Ascending aorta (tissue), 2 donors: ENCODE data around the gene E2F3. TPM values are rescaled to one million over a fixed set of nuclear protein-coding genes. Genes with fewer than 3 reads are reported as not detected.

Experiments
- DNase-seq, 2 donors: peaks; one replicate each; pipeline ENCODE4 v3.0.0-alpha.2; 2019; ENCODE audit warnings: low spot score in 2 of 2
- H3K27ac ChIP-seq, 2 donors: fragments of 200-600 bp; sonication (generic); one replicate each; pipeline ENCODE4 v1.5.1; 2016 to 2017; ENCODE audit warnings: mild to moderate bottlenecking in 1 of 2
- H3K27me3 ChIP-seq: fragments of 200-600 bp; sonication (generic); one replicate; pipeline ENCODE4 v1.5.1; 2017
- H3K36me3 ChIP-seq, 2 donors: fragments of 200-600 bp; sonication (generic); one replicate each; pipeline ENCODE4 v1.5.1; 2016
- H3K4me1 ChIP-seq, 2 donors: fragments of 200-600 bp; sonication (generic); one replicate each; pipeline ENCODE4 v1.5.1; 2016 to 2017; ENCODE audit warnings: mild to moderate bottlenecking in 1 of 2
- H3K4me3 ChIP-seq, 2 donors: fragments of 200-600 bp; sonication (generic); one replicate each; pipeline ENCODE4 v1.5.1; 2016 to 2017; ENCODE audit warnings: mild to moderate bottlenecking in 1 of 2
- H3K9me3 ChIP-seq, 2 donors: fragments of 200-600 bp; sonication (generic); one replicate each; pipeline ENCODE4 v1.5.1; 2016
- CTCF ChIP-seq, 3 experiments: fragments of 200-600 bp in 2 of 3; fragments of 450-650 bp in 1 of 3; sonication (generic) in 2 of 3; IDR thresholded peaks; one replicate each; pipeline ENCODE4 v1.5.1; 2016 to 2019; ENCODE audit warnings: antibody characterized with exemption in 3 of 3, mild to moderate bottlenecking in 1 of 3, moderate library complexity in 1 of 3
- intact Hi-C: fragments of 100-400 bp; cut with DNase I; formaldehyde crosslinking; loops from one replicate; pipeline ENCODE4 v1.15.1; 2023
- total RNA-seq: library from RNA; depleted of rRNA; stranded (reverse); fragments of >200 nt; gene quantifications from one replicate; pipeline ENCODE4 v1.1.0, GENCODE V29; 2016

The E2F3 gene
- total RNA-seq, 1 donor from 2014 or later: 1.1 TPM

DNA sequence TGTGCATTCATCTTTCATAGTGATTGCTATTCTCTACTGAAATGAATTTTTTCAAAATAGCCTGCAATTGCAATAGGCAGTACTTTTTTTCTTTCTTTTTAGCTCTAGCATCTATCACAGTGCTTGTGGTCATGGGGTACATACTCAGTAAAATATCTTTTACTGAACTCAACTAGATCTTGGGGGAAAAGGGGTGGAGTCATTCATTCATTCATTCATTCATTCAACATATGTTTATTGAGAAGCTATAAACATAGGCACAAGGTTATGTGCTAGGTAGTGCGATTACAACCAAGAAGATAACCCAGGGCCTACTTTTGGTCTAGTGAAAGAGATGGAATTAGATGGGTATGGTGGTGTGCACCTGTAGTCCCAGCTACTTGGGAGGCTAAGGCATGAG, 131.2 kb downstream of the E2F3 start:
- no peaks in the 10 kb centered on the region for H3K27me3 ChIP-seq
- H3K4me1 ChIP-seq: peaks cover 0 to 17% of the 10 kb centered on the region in 2 donors
- H3K4me3 ChIP-seq: no peak overlapping the region
- H3K36me3 ChIP-seq: no peaks in the 10 kb centered on the region
- DNase-seq: no peak
- H3K27ac ChIP-seq: no peak overlapping the region
- no peaks in the 10 kb centered on the region for H3K9me3 ChIP-seq
- intact Hi-C loops: loop anchor here (5.0 kb wide), 1 partner anchor 321 kb away; the partner anchor contains the start of gene MBOAT1
- no peak for TF ChIP-seq CTCF (IDR thresholded peaks at IDR 0.05)

- Histone ChIP-seq H3K36me3 (no peaks in the 10 kb centered on the region), H3K4me1 (peaks cover 0 to 14% of the 10 kb centered on the region in 2 donors), H3K27ac (peak overlapping the region; percentile 85), H3K4me3 (peak overlapping the region; percentile 69 to 83), H3K27me3 (no peaks in the 10 kb centered on the region), H3K9me3 (no peaks in the 10 kb centered on the region)
- DNase-seq: no peak
- intact Hi-C loops: loop anchor here (1.0 to 5.0 kb wide), 2 partner anchors 133 to 322 kb away; partner anchors contain the start of genes E2F3 and MBOAT1
- no peak for TF ChIP-seq CTCF (IDR thresholded peaks at IDR 0.05)
These were observed 132.1 kb downstream of the E2F3 start for GRCh38 chr6:20533746-20534294.

DNA sequence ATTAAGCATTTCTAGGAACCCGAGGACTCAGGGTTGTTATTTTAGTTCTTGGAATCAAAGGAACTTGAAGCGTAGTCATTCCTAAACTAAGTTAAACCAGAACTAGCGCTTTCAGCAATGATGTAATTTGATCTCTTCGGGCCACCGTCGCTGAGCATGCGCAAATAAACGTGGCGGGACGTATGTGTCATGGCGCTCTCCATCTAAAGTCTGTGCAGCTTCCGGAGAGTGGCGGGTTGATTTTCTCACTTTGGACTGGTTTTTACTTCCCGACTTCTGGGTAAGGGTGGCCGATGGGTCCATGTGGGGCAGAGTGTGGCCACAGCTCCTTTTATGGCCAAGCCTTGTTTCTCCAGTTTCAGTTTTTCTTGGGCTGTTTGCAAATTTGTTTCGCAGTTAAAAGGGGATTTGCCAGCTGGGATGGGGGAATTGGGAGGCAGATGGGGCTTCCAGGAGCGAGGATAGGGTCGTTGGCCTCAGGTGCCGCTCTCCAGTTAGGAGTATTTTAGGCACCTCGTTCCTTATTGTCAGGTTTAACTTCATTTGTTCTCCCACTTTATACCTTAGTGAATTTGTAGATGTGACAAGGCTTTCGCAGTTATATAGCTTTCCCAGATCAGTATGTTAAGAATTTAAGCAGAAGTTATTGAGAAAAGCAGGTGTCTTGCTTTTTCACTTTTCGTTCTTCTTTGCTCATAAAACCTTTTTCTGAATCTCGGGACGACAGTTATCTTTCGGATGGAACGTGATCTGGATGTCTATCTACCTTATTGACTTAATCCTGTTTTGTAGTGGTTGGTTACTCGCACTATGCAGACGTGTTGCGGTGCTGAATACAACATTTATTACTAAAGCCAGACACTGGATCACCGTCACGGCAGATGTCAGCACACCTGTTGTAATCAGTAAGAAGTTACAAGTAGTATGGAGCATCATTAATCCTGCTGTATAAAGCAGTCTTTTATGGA, 132.9 kb downstream of the E2F3 start, which contains the start of gene CDKAL1:
Gene CDKAL1 (plus strand): TSS at position 163 of the 968 bp plus-strand sequence. CDS start 11,894 bp downstream, outside the sequence.
- TF ChIP-seq CTCF (IDR thresholded peaks at IDR 0.05): no peak
- DNase-seq: peak; percentile 71 to 96
- Histone ChIP-seq H3K36me3 (no peaks in the 10 kb centered on the region), H3K4me3 (peak within 1 kb of the TSS; percentile 69 to 83), H3K9me3 (no peaks in the 10 kb centered on the region), H3K27ac (peak within 1 kb of the TSS; percentile 85), H3K27me3 (no peaks in the 10 kb centered on the region), H3K4me1 (peaks cover 0 to 12% of the 10 kb centered on the region in 2 donors)
- intact Hi-C loops: loop anchor here (1.0 to 5.0 kb wide), 2 partner anchors 133 to 322 kb away; partner anchors contain the start of genes E2F3 and MBOAT1

GRCh38 chr6:20538131-20538662, 136.5 kb downstream of the E2F3 start:
- H3K27me3 ChIP-seq: no peaks in the 10 kb centered on the region
- H3K4me3 ChIP-seq: no peak overlapping the region
- peaks cover 0 to 12% of the 10 kb centered on the region in 2 donors for H3K4me1 ChIP-seq
- no peak for DNase-seq
- no peak overlapping the region for H3K27ac ChIP-seq
- no peak for TF ChIP-seq CTCF (IDR thresholded peaks at IDR 0.05)
- H3K9me3 ChIP-seq: no peaks in the 10 kb centered on the region
- peaks cover 0 to 8% of the 10 kb centered on the region in 2 donors for H3K36me3 ChIP-seq
- intact Hi-C loops: no loop called here

DNA sequence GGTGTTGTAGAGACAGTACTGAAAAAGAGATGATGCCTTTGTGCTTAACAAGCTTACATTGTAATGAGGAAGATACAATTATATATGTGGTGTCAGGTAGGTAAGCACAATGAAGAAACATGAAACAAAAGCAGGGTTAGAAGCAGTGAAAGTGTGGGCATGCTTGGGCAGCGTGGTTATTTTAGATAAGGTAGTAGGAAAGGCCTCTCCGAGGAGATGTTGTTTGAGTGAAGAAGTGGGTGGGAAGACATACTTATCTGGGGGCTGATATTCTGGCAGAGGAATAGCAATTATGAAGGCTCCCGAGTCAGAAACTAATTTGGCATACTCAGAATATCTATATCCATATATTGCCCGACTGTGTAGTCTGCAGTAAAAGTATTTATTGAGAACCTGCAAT, 137.2 kb downstream of the E2F3 start:
- TF ChIP-seq CTCF (IDR thresholded peaks at IDR 0.05): no peak
- Histone ChIP-seq H3K27ac (no peak overlapping the region), H3K27me3 (no peaks in the 10 kb centered on the region), H3K4me1 (peaks cover 0 to 8% of the 10 kb centered on the region in 2 donors), H3K36me3 (peaks cover 0 to 8% of the 10 kb centered on the region in 2 donors), H3K4me3 (no peak overlapping the region), H3K9me3 (no peaks in the 10 kb centered on the region)
- DNase-seq: no peak
- intact Hi-C loops: no loop called here
